Activated CD8-positive, alpha-beta memory T cell treated with anti-CD3 and anti-CD28 coated beads, Interleukin-2, amount 50 U/mL, for 1 hour (primary cell): ENCODE data around the gene TUBA8.
"Not testable (repeated sequence)": the region's sequence is repeated elsewhere in the genome, so short reads cannot be mapped to it uniquely, and the experiment has no call there.

Experiments used
- DNase-seq: peaks from one replicate; pipeline ENCODE4 v3.0.0-alpha.2; 2020; ENCODE audit errors: extremely low read depth

Gene TUBA8

GRCh38 chr22:18172776-18173175, 62.2 kb downstream of the TUBA8 start:
- not testable (repeated sequence) for DNase-seq

- not testable (repeated sequence) for DNase-seq
These were observed 62.8 kb downstream of the TUBA8 start for GRCh38 chr22:18173441-18173840.
